Measurements from ENCODE around the gene PEX11B. TPM values are rescaled to one million over a fixed set of nuclear protein-coding genes. Genes with fewer than 3 reads are reported as not detected.

Gene PEX11B
- total RNA-seq, 1 donor, result 28.5 TPM

DNA sequence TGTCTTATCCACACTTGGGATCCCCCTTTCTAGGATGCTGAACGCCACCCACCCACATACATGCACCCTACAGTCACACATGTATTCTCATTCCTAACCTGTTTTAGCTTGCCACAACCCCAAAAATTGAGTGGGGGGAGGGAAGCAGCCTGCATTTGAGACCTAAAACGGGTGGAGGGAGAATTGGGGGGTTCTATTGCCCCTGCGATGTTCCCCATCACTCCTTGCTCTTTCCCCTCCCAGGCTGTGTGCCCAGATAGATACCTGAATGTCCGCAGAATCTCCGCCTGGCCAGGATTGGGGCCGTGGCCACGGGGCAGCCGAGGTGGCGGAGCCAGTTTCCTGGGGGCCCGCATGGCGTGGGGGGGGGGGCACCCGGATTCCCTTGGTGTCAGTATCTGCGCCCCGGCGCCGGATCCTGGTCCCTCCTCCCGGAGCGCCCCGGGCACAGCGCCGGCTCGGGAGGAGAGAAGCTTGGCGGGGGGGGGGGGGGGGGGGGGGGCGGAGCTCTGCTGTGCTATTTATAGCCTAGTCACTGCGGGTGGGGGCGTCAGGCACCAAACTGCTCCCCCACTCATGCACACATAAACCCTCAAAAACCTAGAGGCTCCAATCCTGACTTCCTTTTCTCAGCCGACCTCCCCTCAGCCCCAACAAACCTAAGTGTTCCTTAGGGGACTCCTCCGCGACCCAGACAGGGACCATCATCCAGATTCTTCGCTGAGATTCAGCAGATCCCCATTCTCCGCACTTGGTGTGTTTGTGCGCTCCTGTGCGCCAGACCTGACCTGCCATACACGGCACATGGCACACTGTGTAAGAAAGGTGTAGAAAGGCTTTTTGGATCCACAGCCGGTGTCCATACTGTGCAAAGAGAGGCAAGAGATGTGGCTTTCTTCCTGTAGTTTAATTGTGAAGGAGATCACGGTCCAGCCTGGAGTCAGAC lies 43.9 kb upstream of the PEX11B start:
- H3K4me3 ChIP-seq (ENCODE audit: low read depth, low read length), result peak overlapping the region; percentile 83
- TF ChIP-seq, protein P1, sequence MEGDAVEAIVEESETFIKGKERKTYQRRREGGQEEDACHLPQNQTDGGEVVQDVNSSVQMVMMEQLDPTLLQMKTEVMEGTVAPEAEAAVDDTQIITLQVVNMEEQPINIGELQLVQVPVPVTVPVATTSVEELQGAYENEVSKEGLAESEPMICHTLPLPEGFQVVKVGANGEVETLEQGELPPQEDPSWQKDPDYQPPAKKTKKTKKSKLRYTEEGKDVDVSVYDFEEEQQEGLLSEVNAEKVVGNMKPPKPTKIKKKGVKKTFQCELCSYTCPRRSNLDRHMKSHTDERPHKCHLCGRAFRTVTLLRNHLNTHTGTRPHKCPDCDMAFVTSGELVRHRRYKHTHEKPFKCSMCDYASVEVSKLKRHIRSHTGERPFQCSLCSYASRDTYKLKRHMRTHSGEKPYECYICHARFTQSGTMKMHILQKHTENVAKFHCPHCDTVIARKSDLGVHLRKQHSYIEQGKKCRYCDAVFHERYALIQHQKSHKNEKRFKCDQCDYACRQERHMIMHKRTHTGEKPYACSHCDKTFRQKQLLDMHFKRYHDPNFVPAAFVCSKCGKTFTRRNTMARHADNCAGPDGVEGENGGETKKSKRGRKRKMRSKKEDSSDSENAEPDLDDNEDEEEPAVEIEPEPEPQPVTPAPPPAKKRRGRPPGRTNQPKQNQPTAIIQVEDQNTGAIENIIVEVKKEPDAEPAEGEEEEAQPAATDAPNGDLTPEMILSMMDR (IDR thresholded peaks at IDR 0.05; ENCODE audit: insufficient read depth, low read depth, low read length), result no peak
- DNase-seq (ENCODE audit: low read depth), result no peak

DNA sequence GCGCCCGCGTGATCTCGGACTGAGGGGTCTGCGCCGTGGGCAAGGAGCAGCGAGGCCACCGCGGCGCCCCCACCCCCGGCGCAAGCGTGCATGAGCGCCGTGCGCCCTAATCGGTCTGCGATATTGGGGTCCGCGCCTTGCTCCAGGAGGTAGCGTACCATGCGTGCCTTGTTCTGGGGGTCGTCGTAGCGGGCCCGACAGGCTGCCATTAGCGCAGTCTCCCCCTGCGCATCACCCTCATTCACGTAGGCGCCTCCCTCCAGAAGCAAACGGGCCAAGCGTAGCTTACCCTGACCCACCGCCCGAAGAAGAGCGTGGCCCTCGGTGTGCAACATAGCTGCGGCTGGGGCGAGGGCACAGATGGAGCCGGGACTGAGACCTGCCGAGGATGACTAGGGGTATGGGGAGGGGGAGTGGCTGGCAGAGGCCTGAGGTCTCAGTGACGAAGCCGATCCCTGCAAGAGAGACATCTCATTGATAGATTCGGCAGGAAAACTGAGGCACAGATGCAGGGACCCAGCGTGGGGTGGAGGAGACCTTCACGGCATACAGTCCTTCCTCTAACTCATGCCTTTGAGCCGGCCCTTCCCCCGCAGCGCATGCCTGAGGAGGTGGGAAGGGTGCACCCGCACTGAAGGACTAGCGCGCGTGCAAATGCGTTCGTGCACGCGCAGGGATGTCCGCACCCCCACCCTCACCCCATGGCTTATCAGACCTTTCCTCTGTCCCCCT lies 43.1 kb upstream of the PEX11B start:
- peak overlapping the region; percentile 83 for H3K4me3 ChIP-seq (ENCODE audit: low read depth, low read length)
- DNase-seq (ENCODE audit: low read depth), result no peak
- TF ChIP-seq, protein P1 (IDR thresholded peaks at IDR 0.05; ENCODE audit: insufficient read depth, low read depth, low read length), result no peak

DNA sequence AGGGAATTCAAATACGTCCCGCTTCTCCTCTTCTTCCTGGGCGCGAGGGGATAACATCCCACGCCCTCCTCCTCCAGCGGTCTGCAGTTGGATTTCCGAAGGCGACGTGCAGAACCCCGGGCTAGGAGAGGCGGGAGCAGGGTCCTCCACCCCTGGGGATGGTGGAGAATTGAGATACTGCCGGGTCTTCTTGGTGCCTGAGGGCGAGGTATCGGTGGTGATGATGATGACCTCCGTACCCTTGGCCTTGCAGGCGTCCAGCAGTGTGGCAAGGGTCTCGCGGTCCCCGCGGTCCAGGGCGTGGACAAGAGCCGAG lies 42.5 kb upstream of the PEX11B start:
- TF ChIP-seq, protein P1 (IDR thresholded peaks at IDR 0.05; ENCODE audit: insufficient read depth, low read depth, low read length), result no peak
- DNase-seq (ENCODE audit: low read depth), result no peak
- peak overlapping the region; percentile 83 for H3K4me3 ChIP-seq (ENCODE audit: low read depth, low read length)

DNA sequence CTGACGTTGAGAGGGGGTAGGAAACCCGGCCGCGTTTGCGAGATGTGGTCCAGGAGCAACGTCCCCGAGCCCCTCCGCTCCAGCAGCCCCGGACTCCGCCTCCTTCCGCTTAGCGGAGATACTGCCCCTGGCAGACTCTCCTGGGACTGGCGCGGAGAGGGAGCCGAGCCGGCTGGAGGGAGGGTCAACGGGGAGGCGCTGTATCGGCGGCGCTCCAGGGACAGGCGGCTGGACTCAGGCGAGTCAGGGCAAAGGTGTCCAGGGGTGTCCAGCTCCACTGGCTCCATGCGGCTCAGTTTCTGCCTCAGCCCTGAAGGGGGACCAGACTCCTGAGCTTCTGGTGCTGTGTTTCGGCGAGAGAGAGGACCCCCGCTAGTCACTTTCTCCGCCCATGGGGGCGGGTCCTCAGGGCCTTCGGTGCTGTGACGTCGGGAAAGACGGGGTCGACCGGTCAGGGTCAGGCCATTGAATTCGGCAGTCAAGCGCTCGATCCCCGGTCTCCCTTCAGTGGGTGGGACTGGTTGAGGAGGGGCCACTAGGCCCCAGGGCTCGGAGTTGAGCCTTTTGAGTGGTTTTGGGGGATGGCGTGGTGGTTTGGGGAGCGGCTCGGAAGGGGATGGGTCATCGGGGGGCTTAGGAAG lies 42.1 kb upstream of the PEX11B start:
- peak; percentile 69 for DNase-seq (ENCODE audit: low read depth)

DNA sequence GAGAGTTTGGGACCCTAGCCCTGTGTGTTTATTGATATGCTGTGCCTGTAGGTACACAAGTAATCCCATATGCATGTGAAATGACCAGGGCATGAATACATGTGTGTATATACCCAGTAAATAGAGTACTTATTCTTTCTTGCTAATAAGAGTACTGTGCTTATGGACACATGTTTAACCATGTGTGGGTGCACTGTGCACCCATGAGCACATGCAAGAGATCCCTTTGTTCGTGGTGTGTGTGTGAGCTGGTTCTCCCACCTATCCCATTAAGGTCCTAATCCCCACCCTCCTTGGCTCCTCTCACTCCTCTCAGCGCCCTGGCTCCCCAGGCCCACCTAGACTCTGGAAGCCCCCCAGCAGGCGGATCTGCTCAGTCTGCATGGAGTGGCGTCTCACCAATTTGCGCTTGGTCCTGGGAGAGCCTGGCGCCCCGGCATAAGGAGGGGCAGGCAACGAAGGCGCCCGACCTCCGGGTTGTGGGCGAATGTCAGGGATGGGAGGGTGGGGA lies 41.5 kb upstream of the PEX11B start:
- peak overlapping the region; percentile 83 for H3K4me3 ChIP-seq (ENCODE audit: low read depth, low read length)
- TF ChIP-seq, protein P1 (IDR thresholded peaks at IDR 0.05; ENCODE audit: insufficient read depth, low read depth, low read length), result no peak
- no peak for DNase-seq (ENCODE audit: low read depth)

More for the DNA sequence above, 42.1 kb upstream of the PEX11B start:
- TF ChIP-seq, protein P1 (IDR thresholded peaks at IDR 0.05; ENCODE audit: insufficient read depth, low read depth, low read length), result no peak
- peak overlapping the region; percentile 83 for H3K4me3 ChIP-seq (ENCODE audit: low read depth, low read length)

DNA sequence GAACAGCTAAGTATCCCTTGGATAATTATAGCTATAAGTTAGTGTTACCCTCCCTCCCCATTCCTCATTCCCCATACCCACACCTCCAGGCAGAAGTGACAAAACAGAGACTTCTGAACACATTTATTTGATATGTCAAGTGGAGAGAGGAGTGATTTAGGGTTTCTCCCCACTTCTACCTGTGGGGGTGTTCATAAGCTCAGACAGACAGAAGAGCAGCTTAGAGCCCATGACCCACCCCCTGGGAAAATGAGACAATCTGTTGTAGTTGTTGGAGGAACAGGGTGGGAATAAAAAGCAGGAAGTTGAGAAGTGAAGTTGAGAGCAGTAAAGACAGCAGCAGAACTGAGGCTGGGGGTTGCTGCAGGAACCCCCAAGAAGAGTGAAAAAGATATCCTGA lies 40.8 kb upstream of the PEX11B start:
- H3K4me3 ChIP-seq (ENCODE audit: low read depth, low read length), result no peak overlapping the region
- TF ChIP-seq, protein P1 (IDR thresholded peaks at IDR 0.05; ENCODE audit: insufficient read depth, low read depth, low read length), result no peak
- DNase-seq (ENCODE audit: low read depth), result no peak

Measured in fibroblast of villous mesenchyme (primary cell).